K562 (cell line): Measurements from ENCODE around the gene LRRC25. TPM values are rescaled to one million over a fixed set of nuclear protein-coding genes. Genes with fewer than 3 reads are reported as not detected.

Source experiments
- ATF2 ChIP-seq: sonication (generic); formaldehyde crosslinking; IDR thresholded peaks from 2 replicates; pipeline ENCODE4 v1.8.1; 2022; ENCODE audit warnings: missing genetic modification reagents
- BMI1 ChIP-seq: fragments of 150-350 bp; IDR thresholded peaks from 2 replicates; pipeline ENCODE4 v1.6.1; 2014; ENCODE audit warnings: low read length
- CBX2 ChIP-seq: fragments of 200-600 bp; sonication (generic); IDR thresholded peaks from one replicate; pipeline ENCODE4 v1.6.1; 2012; ENCODE audit warnings: mild to moderate bottlenecking, low read length, inconsistent platforms; ENCODE audit not compliant: insufficient read depth, poor library complexity, severe bottlenecking
- E2F6 ChIP-seq, 2 experiments: IDR thresholded peaks; 2 replicates each; pipeline ENCODE4 v1.6.1; 2011; ENCODE audit warnings: borderline replicate concordance in 1 of 2, control low read depth in 1 of 2, low read depth in 1 of 2, low read length in 1 of 2, mild to moderate bottlenecking in 1 of 2, mixed read lengths in 1 of 2, moderate library complexity in 1 of 2; ENCODE audit not compliant: insufficient read depth in 1 of 2, insufficient read length in 1 of 2, poor library complexity in 1 of 2, severe bottlenecking in 1 of 2; ENCODE audit errors: extremely low read depth in 1 of 2
- ELF2 ChIP-seq: fragments of 250-450 bp; sonication (Bioruptor Pico); IDR thresholded peaks from 2 replicates; pipeline ENCODE4 v1.5.0; 2021; ENCODE audit warnings: mild to moderate bottlenecking
- ELK3 ChIP-seq: fragments of 450-650 bp; formaldehyde crosslinking; IDR thresholded peaks from 2 replicates; pipeline ENCODE4 v1.4.0; 2020; ENCODE audit warnings: mild to moderate bottlenecking
- EP300 ChIP-seq: IDR thresholded peaks from 2 replicates; pipeline ENCODE4 v1.6.1; 2012; ENCODE audit warnings: low read length, improper control_type of control experiment
- FOS ChIP-seq: IDR thresholded peaks from 3 replicates; pipeline ENCODE4 v1.6.1; 2011; ENCODE audit not compliant: insufficient read length; ENCODE audit errors: extremely low read depth
- FOXJ2 ChIP-seq: fragments of 200-800 bp; sonication (Bioruptor generic); IDR thresholded peaks from 2 replicates; pipeline ENCODE4 v1.6.1; 2016; ENCODE audit warnings: missing genetic modification characterization, missing compliant biosample characterization
- FOXK1 ChIP-seq: sonication (generic); formaldehyde crosslinking; IDR thresholded peaks from 2 replicates; pipeline ENCODE4 v1.8.0; 2022; ENCODE audit warnings: missing genetic modification reagents, mild to moderate bottlenecking, borderline replicate concordance
- HNRNPH1 ChIP-seq: fragments of 200-400 bp; formaldehyde crosslinking; optimal IDR thresholded peaks from 2 replicates; pipeline ENCODE3; 2017; ENCODE audit warnings: low read depth, mild to moderate bottlenecking, low read length, moderate library complexity
- MNT ChIP-seq, 2 experiments: fragments of 450-650 bp; conservative IDR thresholded peaks; 2 replicates each; pipeline ENCODE4 v1.6.1; 2017; ENCODE audit warnings: mild to moderate bottlenecking in 2 of 2, moderate library complexity in 2 of 2
- NCOA1 ChIP-seq: fragments of 450-650 bp; IDR thresholded peaks from 2 replicates; pipeline ENCODE4 v1.6.1; 2016; ENCODE audit warnings: low read depth
- NRF1 ChIP-seq, 2 experiments: fragments of 450-650 bp; IDR thresholded peaks in 1 of 2; conservative IDR thresholded peaks in 1 of 2; 2 replicates each; pipeline ENCODE4 v1.6.1; 2014; ENCODE audit warnings: mild to moderate bottlenecking in 2 of 2
- POLR2B ChIP-seq: fragments of 450-650 bp; IDR thresholded peaks from 2 replicates; pipeline ENCODE4 v1.6.1; 2018; ENCODE audit warnings: low read depth; ENCODE audit not compliant: partially characterized antibody
- POLR2G ChIP-seq: fragments of 200-400 bp; formaldehyde crosslinking; IDR thresholded peaks from 2 replicates; pipeline ENCODE4 v1.6.1; 2017; ENCODE audit warnings: low read depth, mild to moderate bottlenecking, antibody characterized with exemption, low read length, moderate library complexity
- STAG1 ChIP-seq: sonication (generic); formaldehyde crosslinking; IDR thresholded peaks from 2 replicates; pipeline ENCODE4 v1.5.0; 2020; ENCODE audit warnings: missing genetic modification reagents, borderline replicate concordance
- TRIM24 ChIP-seq, 2 experiments: fragments of 450-650 bp; IDR thresholded peaks; 2 replicates each; pipeline ENCODE4 v1.6.1; 2016
- TSC22D4 ChIP-seq: fragments of 450-650 bp; IDR thresholded peaks from 2 replicates; pipeline ENCODE4 v1.6.1; 2016; ENCODE audit warnings: missing genetic modification characterization, missing biosample characterization, control low read depth
- ZBTB8A ChIP-seq: fragments of 450-650 bp; IDR thresholded peaks from 2 replicates; pipeline ENCODE4 v1.6.1; 2018; ENCODE audit warnings: mild to moderate bottlenecking, moderate library complexity; ENCODE audit not compliant: partially characterized antibody
- ZNF134 ChIP-seq: fragments of 250-450 bp; sonication (Bioruptor Pico); conservative IDR thresholded peaks from 2 replicates; pipeline ENCODE4 v1.4.0; 2020
- ZNF639 ChIP-seq, 2 experiments: fragments of 200-800 bp in 1 of 2; sonication (Bioruptor generic) in 1 of 2; sonication (generic) in 1 of 2; formaldehyde crosslinking in 1 of 2; IDR thresholded peaks in 1 of 2; conservative IDR thresholded peaks in 1 of 2; 2 replicates each; pipeline versions ENCODE4 v1.5.0 to v1.6.1; 2016 to 2020; ENCODE audit warnings: missing compliant biosample characterization in 1 of 2, missing genetic modification characterization in 1 of 2, missing genetic modification reagents in 1 of 2
- polyA plus RNA-seq, 8 experiments: library from polyadenylated mRNA; depleted of rRNA in 4 of 8; stranded (reverse) in 5 of 8; unstranded in 3 of 8; fragments of >200 nt; fragmentation: Nextera tagmentation in 2 of 8; fragmentation: Illumina TruSeq in 1 of 8; extraction: Ambion mirVana in 2 of 8; extraction: Trizol in 1 of 8; gene quantifications; 2 replicates each; pipeline versions ENCODE4 v1.2.1 to v1.2.3, GENCODE V29; 2011 to 2014; ENCODE audit warnings: inconsistent platforms in 1 of 8, missing spikeins in 1 of 8
- total RNA-seq, 7 experiments: library from RNA; depleted of rRNA in 6 of 7; stranded (reverse); fragments of >200 nt in 6 of 7; fragmentation: Illumina TruSeq in 2 of 7; extraction: Trizol in 2 of 7; gene quantifications; 2 replicates each; pipeline versions ENCODE4 v1.2.1 to v1.2.3, GENCODE V29; 2011 to 2021; ENCODE audit warnings: low replicate concordance in 1 of 7

LRRC25 gene
- total and polyA plus RNA-seq, 9 of the 15 experiments (the other 6 are each of a cell fraction or from before 2014, with no cell fraction given) = 0.07 to 0.36 (median 0.10) TPM; not detected in 3

- TF ChIP-seq ELK3 (no peak), FOS (no peak), TRIM24 (IDR thresholded peaks at IDR 0.05) (no peak), NRF1 (conservative IDR thresholded peaks at IDR 0.05 in 1 of 2, IDR thresholded peaks at IDR 0.05 in 1 of 2) (peak in 1 of 2 experiments; percentile 92; a peak in 3 of 4 replicates), POLR2G (peak; percentile 49), TSC22D4 (no peak), ZNF134 (no peak), ATF2 (CRISPR knock-in tag) (no peak), CBX2 (no peak), E2F6 (IDR thresholded peaks at IDR 0.05; ENCODE audit: borderline replicate concordance in 1 of 2, extremely low read depth in 1 of 2, insufficient read depth in 1 of 2, insufficient read length in 1 of 2, low read depth in 1 of 2, low read length in 1 of 2, poor library complexity in 1 of 2, severe bottlenecking in 1 of 2) (peak; percentile 80 to 95), FOXJ2 (tag) (peak; percentile 78), MNT (conservative IDR thresholded peaks at IDR 0.05) (no peak), HNRNPH1 (no peak), POLR2B (no peak), EP300 (peak; percentile 63), BMI1 (no peak), STAG1 (CRISPR knock-in tag) (peak; percentile 47; the same call in 1 of the 2 replicates), ZNF639 (CRISPR knock-in tag; conservative IDR thresholded peaks at IDR 0.05 in 1 of 2, IDR thresholded peaks at IDR 0.05 in 1 of 2) (peak in 1 of 2 experiments; percentile 99; a peak in 2 of 4 replicates), FOXK1 (no peak), ELF2 (CRISPR knock-in tag) (no peak; the same call in 1 of the 2 replicates), ZBTB8A (no peak), NCOA1 (no peak)
Measured at GRCh38 chr19:18419195-18419698, 21.8 kb upstream of the LRRC25 start, which contains the start of gene SSBP4 (continued).
